Body of pancreas (tissue), 4 donors: ENCODE measurements around the gene CACTIN. TPM values are rescaled to one million over a fixed set of nuclear protein-coding genes. Genes with fewer than 3 reads are reported as not detected.

Experiments
- ATAC-seq: fragments of 150-250 bp; one replicate; pipeline ENCODE4 v1.9.1; 2016
- DNase-seq, 4 donors: peaks; one replicate each; pipeline ENCODE4 v3.0.0-alpha.2; 2019
- H3K27ac ChIP-seq, 4 donors: fragments of 200-600 bp; sonication (generic); 1 replicate in 3 of 4; 2 replicates in 1 of 4; pipeline versions ENCODE4 v1.5.1 to v1.6.1; 2016 to 2019; ENCODE audit warnings: mild to moderate bottlenecking in 1 of 4, mixed read lengths in 1 of 4, moderate library complexity in 1 of 4
- H3K27me3 ChIP-seq, 2 donors: fragments of 200-600 bp; sonication (generic); one replicate each; pipeline ENCODE4 v1.6.0; 2016; ENCODE audit warnings: mild to moderate bottlenecking in 1 of 2
- H3K36me3 ChIP-seq, 2 donors: fragments of 200-600 bp; sonication (generic); replicated peaks in 1 of 2; 2 replicates each; pipeline ENCODE4 v1.5.1; 2016; ENCODE audit warnings: low read depth in 2 of 2; ENCODE audit not compliant: insufficient read depth in 1 of 2
- H3K4me1 ChIP-seq: fragments of 200-600 bp; sonication (generic); one replicate; pipeline ENCODE4 v1.6.0; 2016
- H3K4me3 ChIP-seq, 2 donors: fragments of 200-600 bp; sonication (generic); 1 replicate in 1 of 2; 2 replicates in 1 of 2; pipeline ENCODE4 v1.5.1; 2016 to 2019
- H3K9me3 ChIP-seq, 3 donors: fragments of 200-600 bp; sonication (generic); 1 replicate in 2 of 3; 2 replicates in 1 of 3; pipeline ENCODE4 v1.5.1; 2016
- POLR2A ChIP-seq, 3 donors: fragments of 450-650 bp; IDR thresholded peaks; one replicate each; pipeline ENCODE4 v1.6.1; 2016; ENCODE audit warnings: antibody characterized with exemption in 3 of 3, mild to moderate bottlenecking in 2 of 3
- WGBS, 2 donors: methylation state at CpG; one replicate each; pipeline ENCODE4 v1.1.5; 2017; 5-methylcytosine and 5-hydroxymethylcytosine counted together
- intact Hi-C: fragments of 100-400 bp; cut with DNase I; formaldehyde crosslinking; loops from one replicate; pipeline ENCODE4 v1.15.1; 2023
- total RNA-seq, 2 donors: library from RNA; depleted of rRNA; stranded (reverse); fragments of >200 nt; gene quantifications; one replicate each; pipeline ENCODE4 v1.1.0, GENCODE V29; 2016
- TF ChIP-seq, protein P1 (sequence below), 7 experiments: fragments of 450-650 bp in 4 of 7; fragments of 200-600 bp in 3 of 7; sonication (generic) in 3 of 7; IDR thresholded peaks; one replicate each; pipeline ENCODE4 v1.5.1; 2016 to 2019; ENCODE audit warnings: antibody characterized with exemption in 7 of 7

CACTIN gene
- total RNA-seq, 2 donors from 2014 or later, result 16.3 to 23.4 TPM

DNA sequence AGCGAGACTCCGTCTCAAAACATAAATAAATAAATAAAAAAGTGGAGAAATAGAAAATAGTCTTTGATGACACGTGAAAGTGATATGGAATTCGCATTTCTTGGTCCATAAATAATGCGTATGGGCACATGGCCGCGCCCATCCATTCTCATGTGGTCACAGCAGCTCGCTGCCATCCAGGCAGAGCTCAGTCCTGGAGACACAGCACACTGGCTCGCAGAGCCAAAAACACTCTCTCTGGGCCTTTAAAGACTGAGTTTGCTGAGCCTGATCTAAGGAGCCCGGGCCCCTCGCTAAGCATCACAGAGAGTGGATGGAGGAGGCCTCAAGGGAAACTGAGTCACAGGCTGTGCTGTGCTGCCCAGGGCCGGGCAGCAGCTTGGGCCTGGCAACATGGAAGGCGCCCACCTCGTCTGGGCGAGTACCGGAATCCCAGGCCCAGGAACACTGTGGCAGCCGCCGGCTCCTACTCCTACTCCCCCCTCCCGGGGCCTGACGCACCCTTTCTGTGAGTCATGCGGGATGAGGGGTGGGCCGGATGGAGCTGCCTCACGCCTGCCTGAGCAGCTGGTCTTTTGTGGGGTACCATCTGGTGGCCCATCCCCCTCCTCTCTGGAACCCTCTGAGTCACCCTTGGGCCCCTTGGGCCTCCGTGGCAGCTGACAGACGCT is 28.9 kb upstream of the CACTIN start:
- H3K27ac ChIP-seq, result no peak overlapping the region
- 88 to 91% methylated on average over 15 to 25 of the region's 25 CpGs for WGBS, 2 donors

DNA sequence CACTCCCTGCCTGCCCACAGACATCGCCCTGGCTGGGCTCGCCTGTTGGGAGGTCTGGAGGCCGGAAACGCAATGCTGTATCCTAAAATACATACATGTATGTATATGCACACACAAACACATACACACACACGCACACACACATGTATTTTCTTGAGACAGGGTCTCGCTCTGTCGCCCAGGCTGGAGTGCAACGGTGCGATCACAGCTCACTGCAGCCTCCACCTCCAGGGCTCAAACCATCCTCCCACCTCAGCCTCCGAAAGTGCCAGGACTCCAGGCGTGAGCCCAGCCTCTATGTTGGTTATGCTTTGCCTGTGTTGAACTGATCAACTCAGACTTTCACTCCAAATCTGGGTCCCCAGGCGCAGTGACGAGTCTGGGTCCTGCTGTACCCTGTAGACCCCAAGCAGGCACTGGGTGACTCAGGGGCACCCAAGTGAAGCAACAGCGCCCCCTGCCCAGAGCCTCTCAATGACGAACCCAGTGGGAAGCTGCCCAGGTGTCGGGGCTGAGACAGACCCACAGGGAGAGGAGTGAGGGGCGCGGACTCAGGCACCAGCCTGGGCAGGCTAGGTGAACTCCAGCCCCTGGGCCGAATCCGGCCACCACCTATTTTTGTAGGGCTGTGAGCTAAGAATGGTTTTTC is 27.4 kb upstream of the CACTIN start:
- peaks cover 11% of the 10 kb centered on the region for H3K4me1 ChIP-seq
- DNase-seq (no peak), ATAC-seq (no peak)
- no peak for TF ChIP-seq POLR2A (IDR thresholded peaks at IDR 0.05)
- TF ChIP-seq, protein P1, sequence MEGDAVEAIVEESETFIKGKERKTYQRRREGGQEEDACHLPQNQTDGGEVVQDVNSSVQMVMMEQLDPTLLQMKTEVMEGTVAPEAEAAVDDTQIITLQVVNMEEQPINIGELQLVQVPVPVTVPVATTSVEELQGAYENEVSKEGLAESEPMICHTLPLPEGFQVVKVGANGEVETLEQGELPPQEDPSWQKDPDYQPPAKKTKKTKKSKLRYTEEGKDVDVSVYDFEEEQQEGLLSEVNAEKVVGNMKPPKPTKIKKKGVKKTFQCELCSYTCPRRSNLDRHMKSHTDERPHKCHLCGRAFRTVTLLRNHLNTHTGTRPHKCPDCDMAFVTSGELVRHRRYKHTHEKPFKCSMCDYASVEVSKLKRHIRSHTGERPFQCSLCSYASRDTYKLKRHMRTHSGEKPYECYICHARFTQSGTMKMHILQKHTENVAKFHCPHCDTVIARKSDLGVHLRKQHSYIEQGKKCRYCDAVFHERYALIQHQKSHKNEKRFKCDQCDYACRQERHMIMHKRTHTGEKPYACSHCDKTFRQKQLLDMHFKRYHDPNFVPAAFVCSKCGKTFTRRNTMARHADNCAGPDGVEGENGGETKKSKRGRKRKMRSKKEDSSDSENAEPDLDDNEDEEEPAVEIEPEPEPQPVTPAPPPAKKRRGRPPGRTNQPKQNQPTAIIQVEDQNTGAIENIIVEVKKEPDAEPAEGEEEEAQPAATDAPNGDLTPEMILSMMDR (IDR thresholded peaks at IDR 0.05), result no peak
- intact Hi-C loops, result no loop called here
- H3K4me3 ChIP-seq, result no peak overlapping the region
- no peaks in the 10 kb centered on the region for H3K9me3 ChIP-seq
- H3K27ac ChIP-seq, result no peak overlapping the region
- 89 to 91% methylated on average over 15 to 20 of the region's 20 CpGs for WGBS, 2 donors
- H3K36me3 ChIP-seq, result peaks cover 2 to 4% of the 10 kb centered on the region in 2 donors
- H3K27me3 ChIP-seq, result no peaks in the 10 kb centered on the region

More for the DNA sequence above, 28.9 kb upstream of the CACTIN start:
- Histone ChIP-seq H3K27me3 (no peaks in the 10 kb centered on the region), H3K9me3 (no peaks in the 10 kb centered on the region), H3K36me3 (peaks cover 2 to 4% of the 10 kb centered on the region in 2 donors), H3K4me3 (no peak overlapping the region), H3K4me1 (peaks cover 11% of the 10 kb centered on the region)
- ATAC-seq (no peak), DNase-seq (no peak)
- no peak for TF ChIP-seq POLR2A (IDR thresholded peaks at IDR 0.05)
- TF ChIP-seq, protein P1 (IDR thresholded peaks at IDR 0.05), result no peak
- intact Hi-C loops, result no loop called here

DNA sequence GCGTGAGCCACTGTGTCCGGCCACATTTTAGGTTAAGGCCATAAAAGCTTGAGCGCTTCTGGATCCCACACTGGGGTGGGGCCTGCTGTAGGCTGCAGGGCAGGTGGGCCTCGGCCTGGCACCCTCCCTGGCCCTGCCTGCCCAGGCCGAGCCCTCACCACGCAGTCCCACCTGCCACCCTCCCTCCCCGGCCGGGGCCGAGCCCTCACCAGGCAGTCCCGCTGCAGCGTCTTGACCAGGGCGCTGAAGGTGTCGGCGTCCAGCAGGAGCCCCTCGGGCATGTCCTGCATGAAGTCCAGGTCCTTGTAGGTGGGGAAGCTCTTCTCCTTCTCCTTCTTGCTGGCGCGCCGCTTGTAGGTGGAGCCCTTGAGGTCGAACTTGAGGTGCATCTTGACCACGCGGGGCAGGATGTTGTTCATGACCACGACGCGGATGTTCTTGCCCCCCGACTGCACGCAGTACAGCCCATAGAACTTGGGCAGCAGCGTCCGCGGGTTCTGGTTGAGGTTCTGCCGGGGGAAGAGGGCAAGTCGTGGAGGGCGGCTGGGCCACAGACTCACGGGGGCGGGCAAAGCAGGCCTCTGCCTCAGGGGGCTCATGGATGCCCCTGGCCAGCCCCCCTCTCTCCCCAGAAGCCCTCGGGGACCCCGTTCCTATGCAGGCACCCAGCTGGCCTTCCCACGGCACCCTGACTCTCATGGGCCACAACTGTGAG is 26.6 kb upstream of the CACTIN start:
- TF ChIP-seq POLR2A (IDR thresholded peaks at IDR 0.05), result no peak
- TF ChIP-seq, protein P1 (IDR thresholded peaks at IDR 0.05), result no peak
- H3K4me1 ChIP-seq, result peaks cover 8% of the 10 kb centered on the region
- no peaks in the 10 kb centered on the region for H3K9me3 ChIP-seq
- H3K36me3 ChIP-seq, result peaks cover 2 to 4% of the 10 kb centered on the region in 2 donors
- H3K4me3 ChIP-seq, result no peak overlapping the region
- 86 to 91% methylated on average over 11 to 18 of the region's 37 CpGs for WGBS, 2 donors
- ATAC-seq, result no peak
- intact Hi-C loops, result no loop called here
- no peak overlapping the region for H3K27ac ChIP-seq
- DNase-seq, result no peak
- H3K27me3 ChIP-seq, result no peaks in the 10 kb centered on the region

DNA sequence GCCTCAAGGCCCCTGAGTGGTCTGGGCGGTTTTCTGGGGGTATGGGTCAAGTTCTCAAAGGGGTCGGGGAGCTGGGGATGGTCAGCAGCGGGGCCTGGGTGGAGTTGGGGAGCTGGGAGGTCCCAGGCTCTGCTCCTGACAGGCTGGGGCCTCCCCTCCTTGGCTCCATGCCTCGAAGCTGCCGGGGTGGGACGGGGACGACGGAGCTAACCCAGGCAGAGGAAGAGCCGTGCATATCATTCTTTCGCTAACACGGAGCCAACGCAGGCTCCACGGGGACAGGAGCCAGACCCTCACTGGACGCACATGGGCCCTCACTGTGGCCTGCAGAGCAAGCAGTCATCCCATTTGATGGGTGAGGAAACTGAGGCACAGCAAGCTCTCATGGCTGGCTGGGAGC is 25.8 kb upstream of the CACTIN start:
- no peak for TF ChIP-seq POLR2A (IDR thresholded peaks at IDR 0.05)
- TF ChIP-seq, protein P1 (IDR thresholded peaks at IDR 0.05), result no peak
- 86 to 88% methylated on average over 4 to 14 of the region's 14 CpGs for WGBS, 2 donors

More for the DNA sequence above, 25.8 kb upstream of the CACTIN start:
- H3K4me1 ChIP-seq, result no peaks in the 10 kb centered on the region
- no peaks in the 10 kb centered on the region for H3K27me3 ChIP-seq
- peaks cover 2 to 4% of the 10 kb centered on the region in 2 donors for H3K36me3 ChIP-seq
- intact Hi-C loops, result no loop called here
- no peak overlapping the region for H3K27ac ChIP-seq
- no peak for ATAC-seq
- H3K9me3 ChIP-seq, result no peaks in the 10 kb centered on the region
- no peak for DNase-seq
- no peak overlapping the region for H3K4me3 ChIP-seq
